Panc1 (cell line): ENCODE results near the gene GOLPH3. TPM values are rescaled to one million over a fixed set of nuclear protein-coding genes. Genes with fewer than 3 reads are reported as not detected.

ENCODE experiments used
- ATAC-seq: fragments of 200-7000 bp; cut with Tn5 transposase; 2 replicates; pipeline ENCODE4 v1.9.1; 2020; ENCODE audit warnings: mild to moderate bottlenecking, moderate library complexity
- BruUV-seq: library from RNA; stranded (reverse); fragments of 400-500 nt; replicated peaks from 2 replicates; lab custom pipeline; 2021; lab: Mats Ljungman, UMichigan
- CTCF ChIA-PET: fragments of 300-600 bp; sonication (Branson Sonifier 250); formaldehyde crosslinking; loops from one replicate; lab custom pipeline; 2022; ENCODE audit warnings: antibody characterized with exemption; lab: Charles Lee
- POLR2A ChIA-PET: fragments of 300-600 bp; sonication (Branson Sonifier 250); formaldehyde crosslinking; loops from one replicate; lab custom pipeline; 2022; ENCODE audit warnings: antibody characterized with exemption; lab: Charles Lee
- DNase-seq: peaks from one replicate; pipeline ENCODE4 v3.0.0-alpha.2; 2010; ENCODE audit warnings: low read depth, low spot score
- H3K27ac ChIP-seq: 2 replicates; pipeline ENCODE4 v1.5.1; 2011; ENCODE audit warnings: mild to moderate bottlenecking, low read length, inconsistent platforms
- H3K27me3 ChIP-seq: fragments of 200-500 bp; sonication (Bioruptor generic); 2 replicates; pipeline ENCODE4 v1.6.0; 2014; ENCODE audit warnings: low read length, inconsistent platforms; ENCODE audit not compliant: control insufficient read depth, insufficient read depth
- H3K36me3 ChIP-seq: fragments of 200-500 bp; sonication (Bioruptor generic); 2 replicates; pipeline ENCODE4 v1.5.1; 2014; ENCODE audit warnings: inconsistent platforms, mild to moderate bottlenecking, low read length, moderate library complexity; ENCODE audit not compliant: control insufficient read depth, insufficient read depth
- H3K4me1 ChIP-seq: 2 replicates; pipeline ENCODE4 v1.5.1; 2011; ENCODE audit warnings: inconsistent platforms, mild to moderate bottlenecking, low read length, moderate library complexity; ENCODE audit not compliant: control insufficient read depth, insufficient read depth
- H3K4me3 ChIP-seq, 2 experiments: 2 replicates each; pipeline ENCODE4 v1.5.1; 2011 to 2012; ENCODE audit warnings: low read depth in 2 of 2, low read length in 2 of 2, mild to moderate bottlenecking in 2 of 2, inconsistent platforms in 1 of 2, moderate library complexity in 1 of 2
- H3K9me3 ChIP-seq: fragments of 200-500 bp; sonication (Bioruptor generic); 2 replicates; pipeline ENCODE4 v1.5.1; 2014; ENCODE audit warnings: low read depth, mild to moderate bottlenecking, inconsistent platforms, low read length, moderate library complexity; ENCODE audit not compliant: control insufficient read depth, insufficient read depth
- CTCF ChIP-seq: fragments of 450-650 bp; IDR thresholded peaks from 2 replicates; pipeline ENCODE4 v1.5.1; 2017; ENCODE audit warnings: mild to moderate bottlenecking
- POLR2AphosphoS5 ChIP-seq: IDR thresholded peaks from 2 replicates; pipeline ENCODE4 v1.6.1; 2012; ENCODE audit warnings: mild to moderate bottlenecking, low read depth, low read length, moderate library complexity
- REST ChIP-seq, 2 experiments: IDR thresholded peaks; 2 replicates each; pipeline ENCODE4 v1.6.1; 2011 to 2012; ENCODE audit warnings: low read depth in 2 of 2, control low read depth in 1 of 2, low read length in 1 of 2, mild to moderate bottlenecking in 1 of 2, moderate library complexity in 1 of 2; ENCODE audit not compliant: insufficient read depth in 1 of 2
- SIN3A ChIP-seq: IDR thresholded peaks from 2 replicates; pipeline ENCODE4 v1.6.1; 2012; ENCODE audit warnings: low read depth, mild to moderate bottlenecking, low read length, moderate library complexity, borderline replicate concordance; ENCODE audit not compliant: insufficient read depth
- TCF7L2 ChIP-seq: IDR thresholded peaks from 2 replicates; pipeline ENCODE4 v1.6.1; 2011; ENCODE audit warnings: mild to moderate bottlenecking, low read depth, low read length, inconsistent platforms
- in situ Hi-C: cut with HindIII; loops from 2 replicates; pipeline ENCODE4 v1.10.0; 2016; ENCODE audit warnings: low sequenced_read_pairs, low pct_unique_long_range_greater_than_20kb
- intact Hi-C: fragments of 100-400 bp; cut with micrococcal nuclease; formaldehyde crosslinking; loops from one replicate; pipeline ENCODE4 v1.10.0; 2022; ENCODE audit not compliant: unreplicated experiment
- total RNA-seq: library from RNA; stranded (reverse); gene quantifications from one replicate; pipeline ENCODE4 v1.2.1, GENCODE V29; 2021; ENCODE audit not compliant: unreplicated experiment

The GOLPH3 gene
- total RNA-seq, 1 experiment from 2014 or later = 89.7 TPM

- no peak for DNase-seq
- POLR2A ChIA-PET = no interaction called here
- in situ Hi-C loops = no loop called here
- TF ChIP-seq TCF7L2 (no peak), REST (IDR thresholded peaks at IDR 0.05; ENCODE audit: insufficient read depth in 1 of 2, low read depth in 2 of 2, low read length in 1 of 2) (no peak), CTCF (no peak), SIN3A (no peak), POLR2AphosphoS5 (no peak)
- Histone ChIP-seq H3K9me3 (no peaks in the 10 kb centered on the region), H3K36me3 (no peaks in the 10 kb centered on the region), H3K4me1 (peaks cover 13% of the 10 kb centered on the region; the same call in 1 of the 2 replicates), H3K4me3 (no peak overlapping the region), H3K27me3 (no peaks in the 10 kb centered on the region), H3K27ac (no peak overlapping the region)
- BruUV-seq = no TSS peak
- ATAC-seq = no peak
- intact Hi-C loops = no loop called here
- CTCF ChIA-PET = no interaction called here
Observed at GRCh38 chr5:32147959-32148358, 26.2 kb downstream of the GOLPH3 start.

GRCh38 chr5:32147236-32147635, 26.9 kb downstream of the GOLPH3 start:
- intact Hi-C loops = no loop called here

More at GRCh38 chr5:32147236-32147635, 26.9 kb downstream of the GOLPH3 start:
- Histone ChIP-seq H3K9me3 (no peaks in the 10 kb centered on the region), H3K27me3 (no peaks in the 10 kb centered on the region), H3K4me3 (no peak overlapping the region), H3K4me1 (peaks cover 13% of the 10 kb centered on the region; the same call in 1 of the 2 replicates), H3K27ac (no peak overlapping the region), H3K36me3 (no peaks in the 10 kb centered on the region)
- no peak for DNase-seq
- no peak for ATAC-seq
- no TSS peak for BruUV-seq
- in situ Hi-C loops = no loop called here
- ChIA-PET POLR2A (interaction anchor here (0.7 kb wide), 1 partner anchor 29 kb away, joined by 3 read pairs; no protein-coding TSS in a partner anchor), CTCF (no interaction called here)
- TF ChIP-seq TCF7L2 = no peak
- TF ChIP-seq SIN3A = no peak
- TF ChIP-seq POLR2AphosphoS5 = no peak
- TF ChIP-seq CTCF = no peak
- TF ChIP-seq REST (IDR thresholded peaks at IDR 0.05; ENCODE audit: insufficient read depth in 1 of 2, low read depth in 2 of 2, low read length in 1 of 2) = no peak
